H7 (cell line): ENCODE data around the gene KRT25. TPM values are rescaled to one million over a fixed set of nuclear protein-coding genes. Genes with fewer than 3 reads are reported as not detected.

ENCODE experiments used
- total RNA-seq: library from RNA; depleted of rRNA; stranded (reverse); fragments of >200 nt; shearing (Covaris generic); gene quantifications from 2 replicates; pipeline ENCODE4 v1.2.3, GENCODE V29; 2014; rRNA removed

Gene KRT25
- total RNA-seq, 1 experiment from 2014 or later, result not detected

Other genes starting within 250 kb of the KRT25 start
- 1.1 TPM in 1 of 2 replicates, not detected in the other for gene CCR7, start 189.9 kb downstream of the KRT25 start, total RNA-seq
- 75.1 and 99.9 TPM in 2 replicates for gene SMARCE1, start 107.5 kb downstream of the KRT25 start, total RNA-seq
- gene KRT222, start 90.2 kb downstream of the KRT25 start, total RNA-seq, result 0.07 and 0.26 TPM in 2 replicates
- gene KRT24, start 51.6 kb downstream of the KRT25 start, total RNA-seq, result not detected in 2 replicates
- not detected in 2 replicates for gene KRT26, start 16.9 kb upstream of the KRT25 start, total RNA-seq
- gene KRT27, start 27.2 kb upstream of the KRT25 start, total RNA-seq, result not detected in 2 replicates
- not detected in 2 replicates for gene KRT28, start 44.6 kb upstream of the KRT25 start, total RNA-seq
- 2.4 and 5.4 TPM in 2 replicates for gene KRT10, start 67.3 kb upstream of the KRT25 start, total RNA-seq
- gene KRT12, start 111.9 kb upstream of the KRT25 start, total RNA-seq, result not detected in 2 replicates
- not detected in 2 replicates for gene KRT20, start 129.9 kb upstream of the KRT25 start, total RNA-seq
- not detected in 2 replicates for gene KRT23, start 182.3 kb upstream of the KRT25 start, total RNA-seq
- gene KRT39, start 211.6 kb upstream of the KRT25 start, total RNA-seq, result not detected in 2 replicates
- gene KRT40, start 229.0 kb upstream of the KRT25 start, total RNA-seq, result not detected in 2 replicates
- gene KRTAP3-3, start 238.8 kb upstream of the KRT25 start, total RNA-seq, result not detected in 2 replicates
- gene KRTAP3-2, start 244.6 kb upstream of the KRT25 start, total RNA-seq, result not detected in 2 replicates